Measurements from ENCODE around the gene STKLD1.

Gene STKLD1

DNA sequence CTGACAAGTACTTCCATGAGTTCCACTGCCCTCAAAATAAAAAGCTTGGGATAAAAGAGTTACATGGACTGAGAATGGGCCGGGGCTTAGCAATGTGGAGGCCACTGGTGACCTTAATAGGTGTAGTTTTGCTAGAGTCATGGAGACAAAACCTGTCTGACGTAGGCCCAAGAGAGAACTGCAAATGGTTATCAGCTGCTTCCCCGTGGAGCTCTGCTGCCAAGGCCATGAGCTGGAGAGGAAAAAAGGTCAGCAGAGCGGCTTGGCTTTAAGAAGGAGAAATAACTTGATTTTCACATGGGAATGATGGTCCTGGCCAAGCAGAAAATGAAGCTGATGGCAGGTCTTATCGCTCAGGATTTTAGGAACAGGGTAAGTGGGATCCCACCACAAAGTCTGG lies 36.5 kb upstream of the STKLD1 start:
- Mint-ChIP-seq H3K4me3 (peak overlapping the region; percentile 60), H3K9me3 (no peaks in the 10 kb centered on the region), H3K4me1 (peaks cover 41% of the 10 kb centered on the region), H3K27ac (peak overlapping the region; percentile 84), H3K27me3 (no peaks in the 10 kb centered on the region), H3K36me3 (peaks cover 29% of the 10 kb centered on the region)
- ATAC-seq (ENCODE audit: low read depth): no peak
- no peak for DNase-seq (ENCODE audit: low spot score in 2 of 2)

GRCh38 chr9:133340256-133340655 lies 35.9 kb upstream of the STKLD1 start:
- Mint-ChIP-seq H3K4me1 (peaks cover 41% of the 10 kb centered on the region), H3K4me3 (peak overlapping the region; percentile 37), H3K9me3 (no peaks in the 10 kb centered on the region), H3K27ac (peak overlapping the region; percentile 84), H3K27me3 (no peaks in the 10 kb centered on the region), H3K36me3 (peaks cover 29% of the 10 kb centered on the region)
- DNase-seq (ENCODE audit: low spot score in 2 of 2) (no peak), ATAC-seq (ENCODE audit: low read depth) (peak; percentile 49)

- ATAC-seq (ENCODE audit: low read depth) (no peak), DNase-seq (ENCODE audit: low spot score in 2 of 2) (no peak)
- Mint-ChIP-seq H3K36me3 (peaks cover 29% of the 10 kb centered on the region), H3K27me3 (no peaks in the 10 kb centered on the region), H3K27ac (peak overlapping the region; percentile 84), H3K4me3 (peak overlapping the region; percentile 37), H3K9me3 (no peaks in the 10 kb centered on the region), H3K4me1 (peaks cover 37% of the 10 kb centered on the region)
Measured at GRCh38 chr9:133340916-133341315, 35.2 kb upstream of the STKLD1 start.

DNA sequence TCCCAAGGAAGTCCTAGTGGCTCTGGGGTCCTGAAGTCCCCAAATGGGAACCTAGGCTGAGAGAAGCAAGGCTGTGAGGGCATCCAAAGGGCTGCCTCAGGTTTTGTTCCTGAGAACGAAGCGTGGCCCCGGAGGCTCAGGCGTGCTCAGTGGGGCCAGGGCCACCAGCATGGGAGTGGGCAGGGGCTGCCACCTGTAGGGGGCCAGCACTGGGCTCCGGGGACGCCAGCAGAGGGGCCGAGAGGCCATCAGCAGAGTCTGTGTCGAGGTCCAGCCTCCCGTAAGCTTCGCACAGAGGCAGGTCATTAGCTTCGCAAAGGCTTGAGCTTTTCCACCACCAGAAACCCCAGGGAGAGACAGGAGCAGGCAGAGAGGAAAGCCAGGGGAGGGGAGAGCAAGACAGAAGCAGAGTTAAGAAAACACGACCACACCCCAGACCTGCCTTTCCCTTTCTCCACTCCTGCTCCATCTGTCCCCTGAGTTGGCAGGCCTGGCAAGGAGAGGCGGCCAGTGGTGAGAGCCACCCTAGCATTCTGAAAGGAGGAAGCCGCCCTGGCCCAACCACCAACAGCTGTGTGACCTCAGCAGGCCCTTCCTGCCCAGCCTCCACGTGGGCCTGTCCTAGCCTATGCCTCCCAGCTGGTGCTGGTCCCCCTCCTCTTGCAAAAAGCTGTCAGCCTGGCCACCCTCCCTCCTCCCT lies 34.6 kb upstream of the STKLD1 start:
- H3K27ac Mint-ChIP-seq: peak overlapping the region; percentile 84
- peaks cover 37% of the 10 kb centered on the region for H3K4me1 Mint-ChIP-seq
- no peaks in the 10 kb centered on the region for H3K27me3 Mint-ChIP-seq
- H3K4me3 Mint-ChIP-seq: peak overlapping the region; percentile 30
- peaks cover 29% of the 10 kb centered on the region for H3K36me3 Mint-ChIP-seq
- no peaks in the 10 kb centered on the region for H3K9me3 Mint-ChIP-seq
- ATAC-seq (ENCODE audit: low read depth): no peak
- no peak for DNase-seq (ENCODE audit: low spot score in 2 of 2)

- peaks cover 42% of the 10 kb centered on the region for H3K4me1 Mint-ChIP-seq
- peak overlapping the region; percentile 84 for H3K27ac Mint-ChIP-seq
Measured at GRCh38 chr9:133342069-133342406, 34.1 kb upstream of the STKLD1 start.

GRCh38 chr9:133342570-133342969 lies 33.6 kb upstream of the STKLD1 start:
- DNase-seq (ENCODE audit: low spot score in 2 of 2): no peak
- Mint-ChIP-seq H3K36me3 (peaks cover 32% of the 10 kb centered on the region), H3K4me3 (no peak overlapping the region), H3K4me1 (peaks cover 44% of the 10 kb centered on the region), H3K27me3 (no peaks in the 10 kb centered on the region), H3K27ac (peak overlapping the region; percentile 84), H3K9me3 (no peaks in the 10 kb centered on the region)
- no peak for ATAC-seq (ENCODE audit: low read depth)

More at GRCh38 chr9:133342069-133342406, 34.1 kb upstream of the STKLD1 start:
- H3K27me3 Mint-ChIP-seq: no peaks in the 10 kb centered on the region
- H3K4me3 Mint-ChIP-seq: no peak overlapping the region
- no peak for DNase-seq (ENCODE audit: low spot score in 2 of 2)
- ATAC-seq (ENCODE audit: low read depth): no peak
- H3K9me3 Mint-ChIP-seq: no peaks in the 10 kb centered on the region
- H3K36me3 Mint-ChIP-seq: peaks cover 31% of the 10 kb centered on the region

- no peak for ATAC-seq (ENCODE audit: low read depth)
- H3K36me3 Mint-ChIP-seq: peaks cover 34% of the 10 kb centered on the region
- no peak overlapping the region for H3K27ac Mint-ChIP-seq
- no peaks in the 10 kb centered on the region for H3K9me3 Mint-ChIP-seq
- H3K4me3 Mint-ChIP-seq: no peak overlapping the region
- H3K4me1 Mint-ChIP-seq: peaks cover 42% of the 10 kb centered on the region
- H3K27me3 Mint-ChIP-seq: no peaks in the 10 kb centered on the region
- DNase-seq (ENCODE audit: low spot score in 2 of 2): no peak
Measured at GRCh38 chr9:133344071-133344470, 32.1 kb upstream of the STKLD1 start.

DNA sequence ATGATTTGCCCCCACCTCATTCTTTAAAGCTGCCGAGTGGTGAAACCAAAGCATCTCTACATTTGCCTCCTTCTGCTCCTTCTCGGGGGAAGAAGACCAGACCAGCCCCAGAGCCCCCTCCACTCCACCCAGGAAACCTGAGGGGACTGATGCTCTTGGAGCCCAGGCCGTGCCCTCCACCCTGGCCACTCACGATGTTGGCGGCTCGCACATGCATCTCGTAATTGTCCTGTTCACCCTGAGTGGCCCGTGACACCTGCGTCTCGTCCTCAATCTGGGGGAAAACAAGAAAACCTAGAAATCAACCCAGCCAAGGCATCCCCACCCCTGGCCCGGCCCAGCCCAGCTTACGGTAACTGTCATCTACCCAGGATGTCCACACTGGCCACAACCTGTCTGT lies 31.2 kb upstream of the STKLD1 start:
- Mint-ChIP-seq H3K9me3 (no peaks in the 10 kb centered on the region), H3K4me1 (peaks cover 40% of the 10 kb centered on the region), H3K4me3 (no peak overlapping the region), H3K27me3 (no peaks in the 10 kb centered on the region), H3K36me3 (peaks cover 33% of the 10 kb centered on the region), H3K27ac (no peak overlapping the region)
- no peak for DNase-seq (ENCODE audit: low spot score in 2 of 2)
- ATAC-seq (ENCODE audit: low read depth): no peak

- Mint-ChIP-seq H3K9me3 (no peaks in the 10 kb centered on the region), H3K36me3 (peaks cover 29% of the 10 kb centered on the region), H3K27me3 (no peaks in the 10 kb centered on the region), H3K27ac (no peak overlapping the region), H3K4me3 (no peak overlapping the region), H3K4me1 (peaks cover 34% of the 10 kb centered on the region)
- DNase-seq (ENCODE audit: low spot score in 2 of 2) (no peak), ATAC-seq (ENCODE audit: low read depth) (no peak)
Measured at GRCh38 chr9:133345596-133345995, 30.6 kb upstream of the STKLD1 start.

- Mint-ChIP-seq H3K4me3 (peak overlapping the region; percentile 99), H3K4me1 (peaks cover 32% of the 10 kb centered on the region), H3K27ac (peak overlapping the region; percentile 95), H3K9me3 (no peaks in the 10 kb centered on the region), H3K36me3 (peaks cover 28% of the 10 kb centered on the region), H3K27me3 (no peaks in the 10 kb centered on the region)
- no peak for DNase-seq (ENCODE audit: low spot score in 2 of 2)
- ATAC-seq (ENCODE audit: low read depth): no peak
Measured at GRCh38 chr9:133346021-133346785, 30.0 kb upstream of the STKLD1 start.

DNA sequence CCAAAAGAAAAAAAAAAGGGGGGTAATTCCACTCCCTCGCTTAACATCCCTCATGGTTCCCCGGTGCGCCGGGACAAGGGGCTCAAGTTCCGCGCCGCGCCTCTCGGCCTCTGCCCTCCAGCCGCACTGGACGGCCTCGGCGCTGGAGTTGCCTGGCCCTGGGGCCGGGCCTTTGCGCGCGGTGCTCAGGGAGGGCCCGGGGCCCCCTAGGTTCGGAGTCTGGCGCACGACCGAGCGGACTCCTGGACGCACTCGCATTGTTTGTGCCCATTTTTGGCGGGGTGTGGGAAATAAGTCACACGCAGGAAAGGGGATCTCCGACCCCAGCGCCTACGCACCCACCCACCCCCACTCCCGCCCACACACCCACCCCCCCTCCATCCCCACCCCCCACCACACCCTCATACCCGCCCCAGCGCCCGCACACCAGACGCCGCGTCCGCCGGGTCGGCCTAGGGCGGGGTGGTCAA lies 28.6 kb upstream of the STKLD1 start:
- H3K27ac Mint-ChIP-seq: peak overlapping the region; percentile 95
- H3K9me3 Mint-ChIP-seq: no peaks in the 10 kb centered on the region
- peak; percentile 53 to 63 for DNase-seq (ENCODE audit: low spot score in 2 of 2)
- no peaks in the 10 kb centered on the region for H3K27me3 Mint-ChIP-seq
- peak; percentile 47 for ATAC-seq (ENCODE audit: low read depth)
- H3K4me3 Mint-ChIP-seq: peak overlapping the region; percentile 99
- peaks cover 21% of the 10 kb centered on the region for H3K4me1 Mint-ChIP-seq
- H3K36me3 Mint-ChIP-seq: peaks cover 25% of the 10 kb centered on the region

- peak; percentile 87 for ATAC-seq (ENCODE audit: low read depth)
- Mint-ChIP-seq H3K36me3 (peaks cover 26% of the 10 kb centered on the region), H3K9me3 (no peaks in the 10 kb centered on the region), H3K27me3 (no peaks in the 10 kb centered on the region), H3K4me1 (peaks cover 23% of the 10 kb centered on the region), H3K27ac (peak within 1 kb of the TSS; percentile 95), H3K4me3 (peak within 1 kb of the TSS; percentile 99)
- peak; percentile 84 to 90 for DNase-seq (ENCODE audit: low spot score in 2 of 2)
Measured at GRCh38 chr9:133347985-133348717, 28.0 kb upstream of the STKLD1 start, which contains the start of the genes MED22 and RPL7A. Gene MED22, minus strand, starts transcription at chr9:133348131. Its CDS starts 1,469 bp downstream, at chr9:133346662. Gene RPL7A, plus strand, starts transcription at chr9:133348218. Its CDS starts 26 bp downstream, at chr9:133348244.

DNA sequence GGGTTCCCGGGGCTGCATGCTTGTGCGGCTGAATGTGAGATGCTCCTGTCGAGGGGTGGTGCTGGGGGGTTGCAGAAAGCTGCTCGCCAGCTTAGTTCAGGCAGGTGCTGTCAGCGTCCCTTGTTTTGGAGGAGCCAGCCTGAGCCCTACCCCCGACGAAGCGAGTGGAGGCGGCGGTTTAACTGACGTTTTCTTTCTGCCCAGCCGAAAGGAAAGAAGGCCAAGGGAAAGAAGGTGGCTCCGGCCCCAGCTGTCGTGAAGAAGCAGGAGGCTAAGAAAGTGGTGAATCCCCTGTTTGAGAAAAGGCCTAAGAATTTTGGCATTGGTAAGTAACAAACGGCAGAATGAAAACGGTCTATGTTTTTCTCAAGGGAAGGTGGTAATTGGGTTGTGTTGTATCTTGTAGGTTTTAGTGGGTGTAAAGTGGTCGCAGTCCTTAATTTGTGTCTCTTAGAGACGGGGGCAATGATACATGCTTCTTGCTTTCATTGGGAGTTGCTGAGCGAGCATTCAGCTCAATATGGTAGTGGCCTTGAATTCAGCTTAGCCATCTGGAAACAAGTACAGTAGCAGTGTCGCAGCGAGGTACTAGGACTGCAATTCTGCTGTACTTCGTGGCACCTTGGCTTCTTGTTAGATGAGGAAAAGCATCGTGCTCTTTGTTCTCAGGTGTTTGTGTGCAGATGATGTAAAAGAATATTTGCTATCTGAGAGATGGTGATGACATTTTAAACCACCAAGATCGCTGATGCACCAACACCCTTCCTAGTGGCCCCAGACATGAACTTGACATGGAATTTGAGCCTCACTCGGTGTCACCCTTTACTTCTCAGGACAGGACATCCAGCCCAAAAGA lies 27.2 kb upstream of the STKLD1 start:
- Mint-ChIP-seq H3K9me3 (no peaks in the 10 kb centered on the region), H3K36me3 (peaks cover 26% of the 10 kb centered on the region), H3K27ac (peak overlapping the region; percentile 95), H3K27me3 (no peaks in the 10 kb centered on the region), H3K4me3 (peak overlapping the region; percentile 99), H3K4me1 (peaks cover 26% of the 10 kb centered on the region)
- ATAC-seq (ENCODE audit: low read depth): no peak
- no peak for DNase-seq (ENCODE audit: low spot score in 2 of 2)

Data from memory B cell (primary cell).